ENCODE data around the gene KLRG1. TPM values are rescaled to one million over a fixed set of nuclear protein-coding genes. Genes with fewer than 3 reads are reported as not detected.

KLRG1 gene
- total RNA-seq, 1 donor from 2014 or later: 2.4 TPM

- no peak for DNase-seq (ENCODE audit: low spot score)
Observed at GRCh38 chr12:9040484-9041186, 51.3 kb downstream of the KLRG1 start.

GRCh38 chr12:9041321-9041720 is 52.0 kb downstream of the KLRG1 start:
- DNase-seq (ENCODE audit: low spot score): no peak

- no peak for DNase-seq (ENCODE audit: low spot score)
Observed at GRCh38 chr12:9043766-9044165, 54.4 kb downstream of the KLRG1 start.

GRCh38 chr12:9047105-9047504 is 57.8 kb downstream of the KLRG1 start:
- DNase-seq (ENCODE audit: low spot score): no peak

- DNase-seq (ENCODE audit: low spot score): no peak
Observed at GRCh38 chr12:9048930-9049329, 59.6 kb downstream of the KLRG1 start.

- DNase-seq (ENCODE audit: low spot score): no peak
Observed at GRCh38 chr12:9049520-9050133, 60.3 kb downstream of the KLRG1 start.

- DNase-seq (ENCODE audit: low spot score): no peak
Observed at GRCh38 chr12:9050521-9051157, 61.3 kb downstream of the KLRG1 start.

- no peak for DNase-seq (ENCODE audit: low spot score)
Observed at GRCh38 chr12:9051158-9051550, 61.8 kb downstream of the KLRG1 start.

- DNase-seq (ENCODE audit: low spot score): no peak
Observed at GRCh38 chr12:9052610-9053009, 63.3 kb downstream of the KLRG1 start.

Other genes starting within 250 kb of the KLRG1 start
- 5.9 TPM for gene A2ML1, start 166.9 kb upstream of the KLRG1 start, total RNA-seq
- 44.9 TPM for gene PHC1, start 75.0 kb upstream of the KLRG1 start, total RNA-seq
- gene M6PR, start 39.9 kb upstream of the KLRG1 start, total RNA-seq: 181 TPM
- gene A2M, start 126.4 kb downstream of the KLRG1 start, total RNA-seq: 688 TPM
- 0.34 TPM for gene PZP, start 218.8 kb downstream of the KLRG1 start, total RNA-seq

Data from ureter (tissue), 1 donor.